Keratinocyte (primary cell): Measurements from ENCODE around the gene FAT1. TPM values are rescaled to one million over a fixed set of nuclear protein-coding genes. Genes with fewer than 3 reads are reported as not detected.

ENCODE experiments used
- DNase-seq: peaks from one replicate; pipeline ENCODE4 v3.0.0-alpha.2; 2011; ENCODE audit warnings: low read depth, missing footprints, low spot score
- FAIRE-seq: peaks from 2 replicates; lab custom pipeline; 2011; peaks lifted over from hg19 to GRCh38; lab: Jason Lieb, UNC
- H2AFZ ChIP-seq: 2 replicates; pipeline ENCODE4 v1.6.0; 2012; ENCODE audit warnings: low read length, control low read depth, inconsistent platforms; ENCODE audit not compliant: control insufficient read depth
- H3K27ac ChIP-seq: 2 replicates; pipeline ENCODE4 v1.5.1; 2011; ENCODE audit warnings: low read length; ENCODE audit not compliant: control insufficient read depth, insufficient read depth
- H3K27me3 ChIP-seq: 3 replicates; pipeline ENCODE4 v1.6.0; 2011; ENCODE audit warnings: low read length; ENCODE audit not compliant: control insufficient read depth, insufficient read depth; ENCODE audit errors: extremely low read depth
- H3K36me3 ChIP-seq, 2 experiments: 2 replicates in 1 of 2; 3 replicates in 1 of 2; pipeline ENCODE4 v1.5.1; 2011; ENCODE audit warnings: low read length in 2 of 2, mild to moderate bottlenecking in 1 of 2; ENCODE audit not compliant: control insufficient read depth in 2 of 2, insufficient read depth in 2 of 2; ENCODE audit errors: extremely low read depth in 1 of 2
- H3K4me1 ChIP-seq: 3 replicates; pipeline ENCODE4 v1.5.1; 2011; ENCODE audit warnings: low read length; ENCODE audit not compliant: control insufficient read depth, insufficient read depth; ENCODE audit errors: extremely low read depth
- H3K4me2 ChIP-seq: 3 replicates; pipeline ENCODE4 v1.6.0; 2011; ENCODE audit warnings: low read depth, low read length; ENCODE audit not compliant: control insufficient read depth, insufficient read depth; ENCODE audit errors: extremely low read depth
- H3K4me3 ChIP-seq, 3 experiments: fragments of 200-600 bp in 1 of 3; sonication (generic) in 1 of 3; 2 replicates in 2 of 3; 3 replicates in 1 of 3; pipeline ENCODE4 v1.5.1; 2011 to 2016; ENCODE audit warnings: low read length in 3 of 3, mild to moderate bottlenecking in 3 of 3, control low read depth in 2 of 3, inconsistent platforms in 1 of 3, low read depth in 1 of 3, mixed read lengths in 1 of 3, mixed run types in 1 of 3, moderate library complexity in 1 of 3; ENCODE audit not compliant: control insufficient read depth in 2 of 3, insufficient read depth in 2 of 3; ENCODE audit errors: extremely low read depth in 1 of 3
- H3K79me2 ChIP-seq: 2 replicates; pipeline ENCODE4 v1.6.0; 2012; ENCODE audit warnings: low read length; ENCODE audit not compliant: control insufficient read depth, insufficient read depth
- H3K9ac ChIP-seq: 3 replicates; pipeline ENCODE4 v1.6.0; 2011; ENCODE audit warnings: low read length; ENCODE audit not compliant: control insufficient read depth, insufficient read depth; ENCODE audit errors: extremely low read depth
- H3K9me1 ChIP-seq: 3 replicates; pipeline ENCODE4 v1.6.0; 2011; ENCODE audit warnings: low read length; ENCODE audit not compliant: control insufficient read depth, insufficient read depth; ENCODE audit errors: extremely low read depth
- H3K9me3 ChIP-seq: 2 replicates; pipeline ENCODE4 v1.5.1; 2012; ENCODE audit warnings: low read depth, low read length; ENCODE audit not compliant: control insufficient read depth
- H4K20me1 ChIP-seq: 3 replicates; pipeline ENCODE4 v1.6.0; 2011; ENCODE audit warnings: low read length; ENCODE audit not compliant: control insufficient read depth, insufficient read depth; ENCODE audit errors: extremely low read depth
- CTCF ChIP-seq, 3 experiments: IDR thresholded peaks in 1 of 3; conservative IDR thresholded peaks in 1 of 3; optimal IDR thresholded peaks in 1 of 3; 2 replicates in 2 of 3; 3 replicates in 1 of 3; pipeline versions ENCODE3 to v1.5.1; 2011; ENCODE audit warnings: low read length in 3 of 3, mild to moderate bottlenecking in 3 of 3, moderate library complexity in 2 of 3, control low read depth in 1 of 3, inconsistent platforms in 1 of 3; ENCODE audit not compliant: insufficient read depth in 2 of 3; ENCODE audit errors: extremely low read depth in 1 of 3
- EZH2 ChIP-seq: IDR thresholded peaks from one replicate; pipeline ENCODE4 v1.6.1; 2012; ENCODE audit warnings: inconsistent platforms, mild to moderate bottlenecking, low read length, moderate library complexity
- dilution Hi-C: fragments of 300-500 bp; cut with MboI; formaldehyde crosslinking; loops from one replicate; pipeline ENCODE4 v1.7.0; 2020; ENCODE audit warnings: low sequenced_read_pairs; ENCODE audit not compliant: extremely low pct_ligation_motif_present
- polyA plus RNA-seq, 5 experiments: library from polyadenylated mRNA; depleted of rRNA in 3 of 5; stranded (reverse) in 3 of 5; stranded (forward) in 1 of 5; unstranded in 1 of 5; fragments of >200 nt; gene quantifications; 1 replicate in 1 of 5; 2 replicates in 3 of 5; 3 replicates in 1 of 5; pipeline versions ENCODE4 v1.2.1 to v1.2.3, GENCODE V29; 2011 to 2012; ENCODE audit warnings: missing spikeins in 2 of 5, low read depth in 1 of 5, low replicate concordance in 1 of 5

The FAT1 gene
- polyA plus RNA-seq, 1 donor (not counting 4 experiments of a cell fraction or from before 2014, with no cell fraction given): 329 TPM

- no peaks in the 10 kb centered on the region for H3K79me2 ChIP-seq
- dilution Hi-C loops: no loop called here
- H3K9me3 ChIP-seq: no peaks in the 10 kb centered on the region
- H3K9me1 ChIP-seq: no peaks in the 10 kb centered on the region
- H3K4me1 ChIP-seq: no peaks in the 10 kb centered on the region
- H3K27ac ChIP-seq: no peak overlapping the region
- no peak overlapping the region for H3K4me2 ChIP-seq
- DNase-seq: no peak
- TF ChIP-seq EZH2 (no peak), CTCF (optimal IDR thresholded peaks at IDR 0.05 in 1 of 3, IDR thresholded peaks at IDR 0.05 in 1 of 3, conservative IDR thresholded peaks at IDR 0.05 in 1 of 3; ENCODE audit: extremely low read depth in 1 of 3, insufficient read depth in 2 of 3, low read length in 3 of 3) (no peak)
- FAIRE-seq: no peak
- H4K20me1 ChIP-seq: no peaks in the 10 kb centered on the region
- H3K36me3 ChIP-seq: no peaks in the 10 kb centered on the region
- no peaks in the 10 kb centered on the region for H3K27me3 ChIP-seq
- no peak overlapping the region for H3K4me3 ChIP-seq
- H2AFZ ChIP-seq: no peak overlapping the region
- H3K9ac ChIP-seq: no peak overlapping the region
Observed at GRCh38 chr4:186561748-186562147, 161.9 kb downstream of the FAT1 start.

- Histone ChIP-seq H3K9me1 (no peaks in the 10 kb centered on the region), H3K36me3 (no peaks in the 10 kb centered on the region), H2AFZ (no peak overlapping the region), H3K9me3 (no peaks in the 10 kb centered on the region), H3K4me1 (no peaks in the 10 kb centered on the region), H3K9ac (no peak overlapping the region), H3K4me3 (no peak overlapping the region), H3K79me2 (no peaks in the 10 kb centered on the region), H3K27me3 (peaks cover under 1% of the 10 kb centered on the region), H4K20me1 (no peaks in the 10 kb centered on the region), H3K4me2 (no peak overlapping the region), H3K27ac (no peak overlapping the region)
- dilution Hi-C loops: no loop called here
- FAIRE-seq: no peak
- no peak for TF ChIP-seq CTCF (optimal IDR thresholded peaks at IDR 0.05 in 1 of 3, IDR thresholded peaks at IDR 0.05 in 1 of 3, conservative IDR thresholded peaks at IDR 0.05 in 1 of 3; ENCODE audit: extremely low read depth in 1 of 3, insufficient read depth in 2 of 3, low read length in 3 of 3)
- no peak for TF ChIP-seq EZH2
- no peak for DNase-seq
Observed at GRCh38 chr4:186560647-186561046, 163.0 kb downstream of the FAT1 start.
